ENCODE data around the gene C12orf60.
"Not testable (repeated sequence)": the region's sequence is repeated elsewhere in the genome, so short reads cannot be mapped to it uniquely, and the experiment has no call there.

The C12orf60 gene

GRCh38 chr12:14803011-14803829, at the start of gene C12orf60, which contains the start of gene WBP11:
C12orf60 (plus strand) TSS chr12:14803670; CDS start chr12:14822936, 19,266 bp downstream.
WBP11 (minus strand) TSS chr12:14803478; CDS start chr12:14801383, 2,095 bp downstream.
- peak; percentile 97 for DNase-seq

GRCh38 chr12:14756334-14757143, 46.9 kb upstream of the C12orf60 start:
- no peak for DNase-seq

DNA sequence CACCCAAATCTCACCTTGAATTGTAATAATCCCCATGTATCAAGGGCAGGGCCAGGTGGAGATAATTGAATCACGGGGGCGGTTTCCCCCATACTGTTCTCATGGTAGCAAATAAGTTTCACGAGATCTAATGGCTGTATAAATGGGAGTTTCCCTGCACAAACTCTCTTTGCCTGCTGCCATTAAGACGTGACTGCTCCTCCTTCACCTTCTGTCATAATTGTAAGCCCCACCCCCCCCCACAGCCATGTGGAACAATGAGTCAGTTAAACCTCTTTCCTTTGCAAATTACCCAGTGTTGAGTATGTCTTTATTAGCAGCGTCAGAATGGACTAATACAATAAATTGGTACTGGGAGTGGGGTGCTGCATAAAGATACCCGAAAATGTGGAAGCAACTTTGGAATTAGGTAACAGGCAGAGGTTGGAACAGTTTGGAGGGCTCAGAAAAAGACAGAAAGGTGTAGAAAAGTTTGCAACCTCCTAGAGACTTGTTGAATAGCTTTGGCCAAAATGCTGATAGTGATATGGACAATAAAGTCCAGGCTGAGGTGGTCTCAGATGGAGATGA, 43.7 kb upstream of the C12orf60 start:
- DNase-seq: not testable (repeated sequence)

- no peak for DNase-seq
These were observed 38.1 kb upstream of the C12orf60 start for GRCh38 chr12:14765398-14765797.

DNA sequence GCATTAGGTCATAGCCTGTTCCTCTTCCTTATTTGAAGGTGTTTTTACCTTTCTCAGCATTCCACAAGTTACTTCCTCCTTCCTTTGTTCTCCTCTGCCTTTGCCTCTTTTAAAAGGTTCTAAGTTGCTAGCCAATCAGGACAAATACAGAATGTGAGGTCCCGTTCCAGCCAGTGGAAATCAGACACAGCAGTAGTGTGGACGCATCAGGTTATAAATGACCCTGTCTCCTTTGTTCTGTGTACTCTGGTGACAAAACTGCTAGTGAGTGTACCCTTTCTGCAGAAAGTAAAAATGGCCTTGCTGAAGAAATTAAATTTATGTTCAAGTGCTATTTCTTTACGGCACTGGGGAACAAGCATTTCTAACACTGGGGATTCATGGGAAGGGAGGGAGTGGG, 37.5 kb upstream of the C12orf60 start:
- not testable (repeated sequence) for DNase-seq

- DNase-seq: no peak
These were observed 36.7 kb upstream of the C12orf60 start for GRCh38 chr12:14766649-14767215.

DNA sequence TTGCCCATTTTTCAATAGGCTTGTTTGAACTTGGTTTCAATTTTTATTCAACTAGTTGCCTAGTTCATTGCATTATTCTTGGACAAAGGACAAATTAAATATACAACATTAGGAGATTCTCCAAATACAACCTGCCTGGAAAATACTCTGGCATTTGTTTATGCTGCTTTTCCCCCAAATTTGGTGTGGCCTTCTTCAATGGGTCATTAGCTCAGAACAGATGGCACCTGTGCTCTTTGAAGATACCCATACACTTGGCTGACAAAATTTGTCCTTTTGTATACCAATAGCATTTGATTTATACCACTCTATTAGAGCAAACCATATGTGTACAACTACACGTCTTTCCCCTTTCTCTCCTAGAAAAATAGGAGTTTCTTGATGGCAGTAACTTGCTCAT, 35.9 kb upstream of the C12orf60 start:
- DNase-seq: no peak

DNA sequence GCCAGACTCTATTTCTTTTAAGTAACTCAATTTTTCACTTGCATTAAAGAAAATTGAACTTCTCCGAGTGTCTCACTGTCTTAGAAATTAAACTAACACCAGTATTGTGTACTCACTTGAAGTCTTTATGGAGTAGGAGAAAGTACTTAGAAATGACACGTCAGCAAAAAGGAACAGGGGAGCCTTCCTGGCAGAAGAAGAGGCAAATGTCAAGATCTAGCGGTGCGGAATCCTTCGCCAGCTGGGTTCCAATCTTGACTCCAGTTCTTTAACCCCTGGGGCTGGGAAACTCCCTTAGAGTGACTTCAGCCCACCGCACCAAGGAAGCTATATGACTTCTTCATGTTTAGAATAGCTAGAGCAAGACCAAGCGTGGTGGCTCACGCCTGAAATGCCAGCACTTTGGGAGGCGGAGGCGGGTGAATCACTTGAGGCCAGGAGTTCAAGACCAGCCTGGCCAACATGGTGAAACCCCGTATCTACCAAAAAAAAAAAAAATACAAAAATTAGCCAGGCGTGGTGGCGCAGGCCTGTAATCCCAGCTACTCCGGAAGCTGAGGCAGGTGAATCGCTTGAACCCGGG, 34.6 kb upstream of the C12orf60 start:
- no peak for DNase-seq

DNA sequence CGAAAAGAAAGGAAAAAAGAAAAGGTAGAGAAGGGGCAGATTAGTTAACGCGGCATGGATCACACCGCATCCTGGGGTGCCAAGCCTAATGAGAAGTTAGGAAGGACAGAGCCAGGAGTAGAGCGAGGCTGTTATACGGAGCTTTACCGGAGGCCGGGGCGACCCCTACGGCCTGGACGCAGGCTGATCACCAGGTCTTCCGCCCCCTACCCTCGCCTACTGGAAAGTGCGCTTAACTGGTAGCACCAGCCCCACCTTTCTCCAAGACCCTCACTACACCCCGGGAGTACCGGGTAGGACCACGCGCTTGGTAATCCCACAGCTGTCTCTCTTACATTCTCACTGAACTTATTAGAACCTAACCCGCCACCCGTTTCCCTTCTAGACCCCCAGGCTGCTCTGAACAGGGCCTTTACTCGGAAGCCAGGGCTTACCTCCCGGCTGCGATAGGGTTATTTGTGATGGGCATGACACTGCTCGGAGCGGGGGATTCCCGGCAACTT, 34.0 kb upstream of the C12orf60 start:
- no peak for DNase-seq

DNA sequence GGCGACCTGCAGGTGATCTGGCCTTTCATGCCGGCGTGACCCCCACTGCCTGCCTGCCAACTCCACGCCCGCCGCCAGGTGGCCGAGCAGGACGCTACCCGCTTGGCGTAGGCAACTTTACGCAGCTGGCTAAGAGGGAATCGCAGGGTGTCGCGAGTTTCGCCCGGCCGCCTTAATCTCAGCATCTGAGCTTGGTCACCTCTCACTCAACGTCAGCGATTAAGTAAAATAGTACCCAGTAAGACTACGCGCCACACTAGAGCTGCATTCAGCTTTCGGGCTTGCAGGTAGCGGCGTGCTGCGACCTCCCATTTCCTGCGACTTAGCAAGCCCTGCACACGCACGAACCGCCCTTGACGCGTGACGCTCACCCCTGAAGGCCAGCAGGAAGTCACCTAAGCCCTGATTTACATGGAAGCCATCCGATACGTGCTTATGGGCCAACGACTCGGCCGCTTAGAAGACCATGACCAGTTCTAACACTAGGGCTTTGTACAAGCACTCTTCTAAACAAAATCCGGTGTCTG, 33.4 kb upstream of the C12orf60 start:
- peak; percentile 64 for DNase-seq

GRCh38 chr12:14770496-14771461, 32.7 kb upstream of the C12orf60 start:
- DNase-seq: peak; percentile 76

DNA sequence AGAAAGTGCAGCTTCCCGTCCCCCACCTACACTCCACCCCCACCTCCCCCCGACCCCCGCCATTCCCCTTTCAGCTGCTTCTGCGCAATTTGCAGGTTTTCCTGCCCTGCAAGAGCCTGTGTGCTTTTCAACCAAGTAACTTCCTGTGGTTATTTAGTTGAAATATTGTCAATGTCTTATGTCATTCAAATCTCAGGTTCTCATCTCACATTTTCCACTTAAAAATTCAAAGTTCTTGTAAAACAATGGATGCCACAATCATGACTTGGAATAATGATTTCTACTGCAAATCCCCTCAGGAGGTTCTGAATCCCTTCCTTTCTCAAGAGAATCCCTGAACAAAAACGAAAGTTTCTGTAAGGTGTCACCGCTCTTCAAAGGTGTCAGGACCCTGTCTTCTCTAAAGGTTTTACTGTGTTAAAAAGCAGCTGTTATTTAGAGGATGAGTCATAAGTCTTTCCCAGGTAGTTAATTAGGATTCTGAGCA, 31.8 kb upstream of the C12orf60 start:
- DNase-seq: no peak

GRCh38 chr12:14772946-14773345, 30.5 kb upstream of the C12orf60 start:
- no peak for DNase-seq

DNA sequence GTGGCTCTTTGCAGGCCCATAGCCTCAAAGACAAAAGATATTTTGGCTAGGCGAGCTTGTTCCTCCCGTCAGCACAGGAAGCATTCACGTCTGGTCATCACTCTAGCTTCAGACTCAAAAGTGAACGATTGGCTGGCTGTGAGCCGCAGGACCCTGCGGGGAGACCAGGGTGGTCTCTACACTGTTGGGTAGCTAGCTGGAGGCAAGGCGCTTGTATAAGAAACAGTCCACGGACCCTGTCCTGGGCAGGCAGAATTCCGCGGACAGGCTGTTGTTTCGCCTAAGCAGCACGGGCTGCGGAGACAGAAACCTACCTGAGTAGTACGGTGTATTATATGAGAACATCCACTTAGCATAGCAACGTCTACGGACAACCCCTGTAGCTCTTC, 29.8 kb upstream of the C12orf60 start:
- DNase-seq: no peak

GRCh38 chr12:14774074-14774905, 29.2 kb upstream of the C12orf60 start:
- peak; percentile 90 for DNase-seq

GRCh38 chr12:14774906-14775635, 28.4 kb upstream of the C12orf60 start:
- DNase-seq: peak; percentile 66

GRCh38 chr12:14775636-14775980, 27.9 kb upstream of the C12orf60 start:
- no peak for DNase-seq

GRCh38 chr12:14776236-14776961, 27.1 kb upstream of the C12orf60 start:
- DNase-seq: no peak

DNA sequence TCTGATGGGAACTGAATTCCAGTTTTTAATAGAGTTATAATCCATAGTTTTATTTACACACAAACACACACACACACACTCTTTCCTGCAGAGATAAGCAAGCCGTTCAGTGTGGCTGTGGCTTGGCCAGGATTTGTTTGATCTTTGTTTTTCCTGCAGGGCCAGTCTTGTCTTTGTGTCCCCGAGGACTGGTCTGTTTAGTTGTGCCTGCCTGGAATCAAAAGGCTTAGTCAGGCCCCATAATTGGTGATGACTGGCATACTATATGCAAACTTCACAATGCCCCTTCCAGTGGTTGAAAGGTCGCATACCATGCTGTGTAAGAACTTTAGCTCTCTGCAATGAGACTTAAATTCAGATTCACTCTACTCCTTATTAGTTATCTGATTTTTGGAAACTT, 26.2 kb upstream of the C12orf60 start:
- no peak for DNase-seq

Measured in amniotic stem cell (primary cell).